ENCODE data around the gene MGAT2.

Gene MGAT2

GRCh38 chr14:49607583-49607982, 13.0 kb upstream of the MGAT2 start:
- no peak overlapping the region for H2BK12ac ChIP-seq (ENCODE audit: low read length)
- no peak overlapping the region for H4K91ac ChIP-seq (ENCODE audit: low read depth, low read length)
- H3K79me1 ChIP-seq (ENCODE audit: low read length), result no peaks in the 10 kb centered on the region
- no peak overlapping the region for H3K4ac ChIP-seq (ENCODE audit: low read depth, low read length)
- DNase-seq, result no peak
- peaks cover 14 to 15% of the 10 kb centered on the region in 2 experiments for H3K36me3 ChIP-seq (ENCODE audit: control insufficient read depth in 1 of 2, insufficient read depth in 2 of 2, low read length in 2 of 2)
- no peak overlapping the region for H3K23ac ChIP-seq (ENCODE audit: low read length)
- no peak overlapping the region for H2BK5ac ChIP-seq (ENCODE audit: low read depth, low read length, poor library complexity)
- H4K12ac ChIP-seq (ENCODE audit: low read depth, low read length), result no peak overlapping the region
- H3K9me3 ChIP-seq (ENCODE audit: insufficient read depth, low read depth, low read length), result no peaks in the 10 kb centered on the region
- no peaks in the 10 kb centered on the region for H3K4me1 ChIP-seq (ENCODE audit: control insufficient read depth in 1 of 2, insufficient read depth in 2 of 2, low read length in 2 of 2)
- H3K4me2 ChIP-seq (ENCODE audit: low read length), result no peak overlapping the region
- no peaks in the 10 kb centered on the region for H3K79me2 ChIP-seq (ENCODE audit: control insufficient read depth, insufficient read depth, low read length, poor library complexity)
- H3K18ac ChIP-seq (ENCODE audit: low read length), result no peak overlapping the region
- no peak overlapping the region for H2BK120ac ChIP-seq (ENCODE audit: insufficient read depth, low read length, poor library complexity)
- no CpG with 5 or more reads among the region's 6 CpGs for WGBS (ENCODE audit: extremely low coverage, insufficient coverage, insufficient read length)
- H3K9ac ChIP-seq (ENCODE audit: low read length), result no peak overlapping the region
- no peak overlapping the region for H3K14ac ChIP-seq (ENCODE audit: low read length)
- H2AFZ ChIP-seq (ENCODE audit: insufficient read depth, low read length, poor library complexity), result no peak overlapping the region
- no peak overlapping the region for H4K8ac ChIP-seq (ENCODE audit: low read depth, low read length)
- no peaks in the 10 kb centered on the region for H3K27me3 ChIP-seq (ENCODE audit: insufficient read depth, low read length)
- H2AK5ac ChIP-seq (ENCODE audit: low read length), result no peak overlapping the region
- H3K27ac ChIP-seq (ENCODE audit: low read depth, low read length), result no peak overlapping the region
- no peak overlapping the region for H3K4me3 ChIP-seq (ENCODE audit: low read depth, low read length)

GRCh38 chr14:49612251-49612650, 8.3 kb upstream of the MGAT2 start:
- Histone ChIP-seq H3K79me1 (ENCODE audit: low read length) (no peaks in the 10 kb centered on the region), H4K12ac (ENCODE audit: low read depth, low read length) (no peak overlapping the region), H3K9me3 (ENCODE audit: insufficient read depth, low read depth, low read length) (no peaks in the 10 kb centered on the region), H4K91ac (ENCODE audit: low read depth, low read length) (no peak overlapping the region), H3K18ac (ENCODE audit: low read length) (no peak overlapping the region), H2BK12ac (ENCODE audit: low read length) (no peak overlapping the region), H2AFZ (ENCODE audit: insufficient read depth, low read length, poor library complexity) (no peak overlapping the region), H3K27ac (ENCODE audit: low read depth, low read length) (no peak overlapping the region), H2BK120ac (ENCODE audit: insufficient read depth, low read length, poor library complexity) (no peak overlapping the region), H3K36me3 (ENCODE audit: control insufficient read depth in 1 of 2, insufficient read depth in 2 of 2, low read length in 2 of 2) (peaks cover 4 to 6% of the 10 kb centered on the region in 2 experiments), H3K23ac (ENCODE audit: low read length) (no peak overlapping the region), H4K8ac (ENCODE audit: low read depth, low read length) (no peak overlapping the region), H2AK5ac (ENCODE audit: low read length) (no peak overlapping the region), H3K79me2 (ENCODE audit: control insufficient read depth, insufficient read depth, low read length, poor library complexity) (peaks cover 1% of the 10 kb centered on the region), H3K27me3 (ENCODE audit: insufficient read depth, low read length) (no peaks in the 10 kb centered on the region), H3K9ac (ENCODE audit: low read length) (no peak overlapping the region), H3K4me1 (ENCODE audit: control insufficient read depth in 1 of 2, insufficient read depth in 2 of 2, low read length in 2 of 2) (no peaks in the 10 kb centered on the region), H3K4me3 (ENCODE audit: low read depth, low read length) (no peak overlapping the region), H2BK5ac (ENCODE audit: low read depth, low read length, poor library complexity) (no peak overlapping the region), H3K14ac (ENCODE audit: low read length) (no peak overlapping the region), H3K4me2 (ENCODE audit: low read length) (no peak overlapping the region), H3K4ac (ENCODE audit: low read depth, low read length) (no peak overlapping the region)
- peak in 1 of 2 donors; percentile 55 for DNase-seq
- no CpG with 5 or more reads among the region's 4 CpGs for WGBS (ENCODE audit: extremely low coverage, insufficient coverage, insufficient read length)

GRCh38 chr14:49612671-49613070, 7.9 kb upstream of the MGAT2 start:
- Histone ChIP-seq H4K8ac (ENCODE audit: low read depth, low read length) (no peak overlapping the region), H3K36me3 (ENCODE audit: control insufficient read depth in 1 of 2, insufficient read depth in 2 of 2, low read length in 2 of 2) (peaks cover 4 to 6% of the 10 kb centered on the region in 2 experiments), H3K27me3 (ENCODE audit: insufficient read depth, low read length) (no peaks in the 10 kb centered on the region), H4K12ac (ENCODE audit: low read depth, low read length) (no peak overlapping the region), H3K18ac (ENCODE audit: low read length) (no peak overlapping the region), H3K79me2 (ENCODE audit: control insufficient read depth, insufficient read depth, low read length, poor library complexity) (peaks cover 1% of the 10 kb centered on the region), H3K9ac (ENCODE audit: low read length) (no peak overlapping the region), H2AFZ (ENCODE audit: insufficient read depth, low read length, poor library complexity) (no peak overlapping the region), H3K27ac (ENCODE audit: low read depth, low read length) (no peak overlapping the region), H4K91ac (ENCODE audit: low read depth, low read length) (no peak overlapping the region), H3K23ac (ENCODE audit: low read length) (no peak overlapping the region), H3K4ac (ENCODE audit: low read depth, low read length) (no peak overlapping the region), H3K4me1 (ENCODE audit: control insufficient read depth in 1 of 2, insufficient read depth in 2 of 2, low read length in 2 of 2) (no peaks in the 10 kb centered on the region), H3K4me3 (ENCODE audit: low read depth, low read length) (no peak overlapping the region), H3K14ac (ENCODE audit: low read length) (no peak overlapping the region), H2BK12ac (ENCODE audit: low read length) (no peak overlapping the region), H3K79me1 (ENCODE audit: low read length) (no peaks in the 10 kb centered on the region), H2BK120ac (ENCODE audit: insufficient read depth, low read length, poor library complexity) (no peak overlapping the region), H3K9me3 (ENCODE audit: insufficient read depth, low read depth, low read length) (no peaks in the 10 kb centered on the region), H2AK5ac (ENCODE audit: low read length) (no peak overlapping the region), H3K4me2 (ENCODE audit: low read length) (no peak overlapping the region), H2BK5ac (ENCODE audit: low read depth, low read length, poor library complexity) (no peak overlapping the region)
- DNase-seq, result no peak
- no CpG with 5 or more reads among the region's 8 CpGs for WGBS (ENCODE audit: extremely low coverage, insufficient coverage, insufficient read length)

GRCh38 chr14:49614196-49614595, 6.4 kb upstream of the MGAT2 start:
- no peak overlapping the region for H3K14ac ChIP-seq (ENCODE audit: low read length)
- H2AK5ac ChIP-seq (ENCODE audit: low read length), result no peak overlapping the region
- H3K4me1 ChIP-seq (ENCODE audit: control insufficient read depth in 1 of 2, insufficient read depth in 2 of 2, low read length in 2 of 2), result no peaks in the 10 kb centered on the region
- no peaks in the 10 kb centered on the region for H3K79me1 ChIP-seq (ENCODE audit: low read length)
- no peak overlapping the region for H2AFZ ChIP-seq (ENCODE audit: insufficient read depth, low read length, poor library complexity)
- no peak overlapping the region for H3K4ac ChIP-seq (ENCODE audit: low read depth, low read length)
- peak in 1 of 2 donors; percentile 37 for DNase-seq
- no peak overlapping the region for H3K9ac ChIP-seq (ENCODE audit: low read length)
- H3K9me3 ChIP-seq (ENCODE audit: insufficient read depth, low read depth, low read length), result no peaks in the 10 kb centered on the region
- H3K79me2 ChIP-seq (ENCODE audit: control insufficient read depth, insufficient read depth, low read length, poor library complexity), result peaks cover 2% of the 10 kb centered on the region
- peaks cover 5 to 14% of the 10 kb centered on the region in 2 experiments for H3K36me3 ChIP-seq (ENCODE audit: control insufficient read depth in 1 of 2, insufficient read depth in 2 of 2, low read length in 2 of 2)
- H3K18ac ChIP-seq (ENCODE audit: low read length), result no peak overlapping the region
- H2BK5ac ChIP-seq (ENCODE audit: low read depth, low read length, poor library complexity), result no peak overlapping the region
- H3K23ac ChIP-seq (ENCODE audit: low read length), result no peak overlapping the region
- no peak overlapping the region for H4K12ac ChIP-seq (ENCODE audit: low read depth, low read length)
- no peaks in the 10 kb centered on the region for H3K27me3 ChIP-seq (ENCODE audit: insufficient read depth, low read length)
- H2BK12ac ChIP-seq (ENCODE audit: low read length), result no peak overlapping the region
- no peak overlapping the region for H2BK120ac ChIP-seq (ENCODE audit: insufficient read depth, low read length, poor library complexity)
- H3K27ac ChIP-seq (ENCODE audit: low read depth, low read length), result no peak overlapping the region
- H3K4me2 ChIP-seq (ENCODE audit: low read length), result no peak overlapping the region
- H3K4me3 ChIP-seq (ENCODE audit: low read depth, low read length), result no peak overlapping the region
- no peak overlapping the region for H4K8ac ChIP-seq (ENCODE audit: low read depth, low read length)
- H4K91ac ChIP-seq (ENCODE audit: low read depth, low read length), result no peak overlapping the region
- no CpG with 5 or more reads among the region's 2 CpGs for WGBS (ENCODE audit: extremely low coverage, insufficient coverage, insufficient read length)
